Naive thymus-derived CD8-positive, alpha-beta T cell (primary cell): ENCODE results near the gene ASTN2. TPM values are rescaled to one million over a fixed set of nuclear protein-coding genes. Genes with fewer than 3 reads are reported as not detected.
"Not testable (repeated sequence)": the region's sequence is repeated elsewhere in the genome, so short reads cannot be mapped to it uniquely, and the experiment has no call there.

Experiments
- ATAC-seq, 2 donors: fragments of 150-1000 bp; cut with Tn5 transposase in 1 of 2; sonication (Bioruptor Pico), chemical (Tn5 transposase) in 1 of 2; 1 replicate in 1 of 2; 2 replicates in 1 of 2; pipeline ENCODE4 v1.10.0; 2021; ENCODE audit warnings: mild to moderate bottlenecking in 2 of 2, moderate library complexity in 2 of 2
- POLR2A ChIA-PET: fragments of 350-600 bp; sonication (Branson Sonifier 250); formaldehyde crosslinking; loops from one replicate; lab custom pipeline; 2021; ENCODE audit warnings: antibody characterized with exemption; lab: Charles Lee
- DNase-seq, 10 donors: peaks; one replicate each; pipeline versions ENCODE4 v3.0.0 to v3.0.0-alpha.2; 2020 to 2022
- H3K27ac Mint-ChIP-seq, 10 donors: one replicate each; pipeline ENCODE4 v1.8.0; 2020 to 2022; ENCODE audit warnings: mild to moderate bottlenecking in 10 of 10, mixed read lengths in 10 of 10, moderate library complexity in 4 of 10, inconsistent platforms in 1 of 10
- H3K27me3 Mint-ChIP-seq, 5 donors: one replicate each; pipeline ENCODE4 v1.8.0; 2021 to 2022; ENCODE audit warnings: mixed read lengths in 5 of 5
- H3K36me3 Mint-ChIP-seq, 3 donors: one replicate each; pipeline ENCODE4 v1.8.0; 2020 to 2022; ENCODE audit warnings: mixed read lengths in 3 of 3, mild to moderate bottlenecking in 2 of 3, inconsistent platforms in 1 of 3
- H3K4me1 Mint-ChIP-seq, 4 donors: one replicate each; pipeline ENCODE4 v1.8.0; 2021 to 2022; ENCODE audit warnings: mixed read lengths in 4 of 4
- H3K4me3 Mint-ChIP-seq, 10 donors: one replicate each; pipeline ENCODE4 v1.8.0; 2020 to 2022; ENCODE audit warnings: mild to moderate bottlenecking in 10 of 10, mixed read lengths in 10 of 10, moderate library complexity in 6 of 10, inconsistent platforms in 1 of 10
- H3K9me3 Mint-ChIP-seq, 9 donors: one replicate each; pipeline ENCODE4 v1.8.0; 2020 to 2022; ENCODE audit warnings: mixed read lengths in 9 of 9, mild to moderate bottlenecking in 3 of 9, inconsistent platforms in 1 of 9, moderate library complexity in 1 of 9
- polyA plus RNA-seq, 3 donors: library from polyadenylated mRNA; unstranded; fragments of 300-500 nt; fragmentation: Illumina TruSeq; gene quantifications; one replicate each; pipeline ENCODE4 v1.2.3, GENCODE V29; 2021
- total RNA-seq, 8 experiments: library from RNA in 2 of 8; stranded (reverse) in 2 of 8; gene quantifications; one replicate each; pipeline ENCODE4 v1.2.3 and lab custom pipeline; 2021 to 2026

Gene ASTN2
- total and polyA plus RNA-seq, 5 experiments from 2014 or later: 1.2 to 3.8 (median 3.2) TPM

GRCh38 chr9:116933251-116933650, 481.6 kb downstream of the ASTN2 start:
- ATAC-seq (no peak), DNase-seq (no peak)
- Mint-ChIP-seq H3K4me3 (no peak overlapping the region), H3K4me1 (peaks cover 0 to 4% (median 0%) of the 10 kb centered on the region in 4 donors), H3K9me3 (peaks cover 0 to 21% (median 1%) of the 10 kb centered on the region in 9 donors), H3K27ac (no peak overlapping the region), H3K36me3 (no peaks in the 10 kb centered on the region), H3K27me3 (peaks cover 0 to 17% (median 7%) of the 10 kb centered on the region in 5 donors)
- POLR2A ChIA-PET: no interaction called here

- Mint-ChIP-seq H3K27ac (peak overlapping the region in 1 of 10 donors; percentile 26), H3K36me3 (no peaks in the 10 kb centered on the region), H3K27me3 (peaks cover 0 to 20% (median 7%) of the 10 kb centered on the region in 5 donors), H3K4me1 (peaks cover 0 to 2% (median 0%) of the 10 kb centered on the region in 4 donors), H3K9me3 (peaks cover 0 to 12% (median 0%) of the 10 kb centered on the region in 9 donors), H3K4me3 (no peak overlapping the region)
- ATAC-seq (no peak), DNase-seq (no peak)
- POLR2A ChIA-PET: no interaction called here
These were observed 485.2 kb downstream of the ASTN2 start for GRCh38 chr9:116929621-116930020.

- Mint-ChIP-seq H3K27me3 (peaks cover 0 to 20% (median 7%) of the 10 kb centered on the region in 5 donors), H3K4me1 (peaks cover 0 to 2% (median 0%) of the 10 kb centered on the region in 4 donors), H3K36me3 (no peaks in the 10 kb centered on the region), H3K27ac (no peak overlapping the region), H3K4me3 (no peak overlapping the region), H3K9me3 (peaks cover 0 to 12% (median 0%) of the 10 kb centered on the region in 9 donors)
- no peak for ATAC-seq
- POLR2A ChIA-PET: no interaction called here
- DNase-seq: no peak
These were observed 486.0 kb downstream of the ASTN2 start for GRCh38 chr9:116928884-116929283.

GRCh38 chr9:116928289-116928688, 486.6 kb downstream of the ASTN2 start:
- no peak overlapping the region for H3K4me3 Mint-ChIP-seq
- DNase-seq: no peak
- H3K27me3 Mint-ChIP-seq: peaks cover 0 to 19% (median 7%) of the 10 kb centered on the region in 5 donors
- peaks cover 0 to under 1% (median 0%) of the 10 kb centered on the region in 4 donors for H3K4me1 Mint-ChIP-seq
- peaks cover 0 to 12% (median 0%) of the 10 kb centered on the region in 9 donors for H3K9me3 Mint-ChIP-seq
- H3K27ac Mint-ChIP-seq: no peak overlapping the region
- ATAC-seq: no peak
- no peaks in the 10 kb centered on the region for H3K36me3 Mint-ChIP-seq
- POLR2A ChIA-PET: no interaction called here

DNA sequence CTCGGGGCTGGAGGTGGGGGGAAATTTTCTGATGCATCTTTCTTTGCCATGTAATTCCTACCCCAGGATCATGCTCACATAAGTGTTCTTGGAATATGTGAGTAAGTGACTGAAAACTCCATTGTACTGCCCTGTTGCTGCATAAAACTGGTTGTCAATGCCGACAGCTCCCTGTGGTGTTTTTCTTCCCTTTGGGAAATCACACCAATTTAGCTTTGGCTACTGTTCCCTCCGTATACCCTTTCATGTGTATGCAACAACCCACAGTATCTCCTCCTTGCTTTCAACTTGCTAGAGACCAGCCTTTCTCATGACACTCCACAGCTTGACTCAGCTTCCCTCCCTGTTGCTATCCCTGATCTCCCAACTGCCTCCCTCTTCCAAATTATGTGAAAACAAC, 487.1 kb downstream of the ASTN2 start:
- no peak overlapping the region for H3K4me3 Mint-ChIP-seq
- DNase-seq (no peak), ATAC-seq (no peak)
- H3K27me3 Mint-ChIP-seq: peaks cover 0 to 17% (median 7%) of the 10 kb centered on the region in 5 donors
- no peaks in the 10 kb centered on the region for H3K4me1 Mint-ChIP-seq
- H3K36me3 Mint-ChIP-seq: no peaks in the 10 kb centered on the region
- H3K9me3 Mint-ChIP-seq: peaks cover 0 to 12% (median 0%) of the 10 kb centered on the region in 9 donors
- H3K27ac Mint-ChIP-seq: no peak overlapping the region
- POLR2A ChIA-PET: no interaction called here

- ATAC-seq (no peak), DNase-seq (no peak)
- POLR2A ChIA-PET: no interaction called here
- no peaks in the 10 kb centered on the region for H3K4me1 Mint-ChIP-seq
- H3K9me3 Mint-ChIP-seq: peaks cover 0 to 4% (median 0%) of the 10 kb centered on the region in 9 donors
- no peak overlapping the region for H3K4me3 Mint-ChIP-seq
- H3K36me3 Mint-ChIP-seq: no peaks in the 10 kb centered on the region
- H3K27ac Mint-ChIP-seq: no peak overlapping the region
- H3K27me3 Mint-ChIP-seq: peaks cover 0 to 10% (median 1%) of the 10 kb centered on the region in 5 donors
These were observed 489.7 kb downstream of the ASTN2 start for GRCh38 chr9:116925121-116925520.

DNA sequence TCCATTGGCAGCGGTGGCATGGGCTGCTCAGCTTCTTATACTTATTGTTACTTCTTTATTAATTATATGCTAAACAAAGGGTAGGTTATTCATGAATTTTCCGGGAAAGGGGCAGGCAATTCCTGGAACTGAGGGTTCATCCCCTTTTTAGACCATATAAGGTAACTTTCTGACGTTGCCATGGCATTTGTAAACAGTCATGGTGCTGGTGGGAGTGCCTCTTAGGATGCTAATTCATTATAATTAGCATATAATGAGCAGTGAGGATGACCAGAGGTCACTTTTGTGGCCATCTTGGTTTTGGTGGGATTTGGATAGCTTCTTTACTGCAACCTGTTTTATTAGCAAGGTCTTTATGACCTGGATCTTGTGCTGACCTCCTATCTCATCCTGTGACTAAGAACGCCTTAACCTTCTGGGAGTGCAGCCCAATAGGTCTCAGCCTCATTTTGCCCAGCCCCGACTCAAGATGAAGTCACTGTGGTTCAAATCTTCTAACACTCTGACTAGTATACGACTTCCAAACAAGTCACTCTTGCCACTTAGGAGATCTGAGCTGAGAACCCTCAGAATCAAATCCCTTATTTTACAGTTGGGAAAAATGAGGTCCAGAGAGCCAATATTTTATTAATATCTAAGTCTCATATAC, 490.3 kb downstream of the ASTN2 start:
- POLR2A ChIA-PET: no interaction called here
- Mint-ChIP-seq H3K36me3 (no peaks in the 10 kb centered on the region), H3K4me3 (no peak overlapping the region), H3K27ac (no peak overlapping the region), H3K4me1 (no peaks in the 10 kb centered on the region), H3K9me3 (peaks cover 0 to 4% (median 0%) of the 10 kb centered on the region in 9 donors), H3K27me3 (peaks cover 0 to 10% (median 1%) of the 10 kb centered on the region in 5 donors)
- ATAC-seq (no peak), DNase-seq (no peak)

DNA sequence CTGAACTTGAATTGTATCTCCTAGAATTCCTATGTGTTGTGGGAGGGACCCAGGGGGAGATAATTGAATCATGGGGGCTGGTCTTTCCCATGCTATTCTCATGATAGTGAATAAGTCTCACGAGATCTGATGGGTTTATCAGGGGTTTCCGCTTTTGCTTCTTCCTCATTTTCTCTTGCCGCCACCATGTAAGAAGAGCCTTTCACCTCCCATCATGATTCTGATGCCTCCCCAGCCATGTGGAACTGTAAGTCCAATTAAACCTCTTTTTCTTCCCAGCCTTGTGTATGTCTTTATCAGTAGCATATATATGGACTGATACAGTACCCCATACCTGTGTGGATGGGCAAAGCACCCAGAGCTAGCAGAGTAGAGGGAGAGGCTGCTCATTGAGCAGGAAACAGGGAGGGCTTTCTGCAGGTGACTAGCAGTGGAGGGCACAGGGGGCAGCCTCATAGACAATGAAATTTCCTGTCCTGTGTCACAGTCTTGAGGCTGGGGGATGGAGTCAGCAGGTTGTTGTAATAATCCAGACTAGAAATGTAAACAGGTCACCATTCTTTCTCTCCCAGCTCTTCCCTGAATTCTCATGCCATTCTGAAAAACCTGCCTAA, 496.9 kb downstream of the ASTN2 start:
- H3K9me3 Mint-ChIP-seq, H3K4me3 Mint-ChIP-seq, H3K27me3 Mint-ChIP-seq, H3K4me1 Mint-ChIP-seq, H3K36me3 Mint-ChIP-seq, DNase-seq, ATAC-seq, H3K27ac Mint-ChIP-seq, POLR2A ChIA-PET: not testable (repeated sequence)

DNA sequence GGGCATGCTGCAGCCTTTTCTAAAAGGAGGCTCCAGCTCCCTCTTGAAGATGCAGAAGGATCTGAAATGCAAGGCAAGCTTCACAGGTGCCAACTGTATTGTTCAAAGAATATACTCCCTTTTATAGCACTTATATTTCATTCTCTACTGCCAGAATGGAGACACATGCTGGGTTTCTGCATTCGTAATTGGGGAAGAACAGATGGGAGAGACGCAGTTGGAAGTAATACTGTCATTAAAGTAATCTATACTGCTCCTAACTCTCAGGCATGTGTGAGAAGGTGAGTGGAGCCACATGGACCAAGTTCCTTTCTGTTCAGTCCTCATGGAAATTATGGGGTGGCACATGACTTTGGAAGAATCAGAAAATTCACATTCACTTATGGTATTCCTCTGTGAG, 501.3 kb downstream of the ASTN2 start:
- H3K9me3 Mint-ChIP-seq: peaks cover 0 to 9% (median 0%) of the 10 kb centered on the region in 9 donors
- no peaks in the 10 kb centered on the region for H3K4me1 Mint-ChIP-seq
- DNase-seq (no peak), ATAC-seq (no peak)
- no peaks in the 10 kb centered on the region for H3K36me3 Mint-ChIP-seq
- H3K27me3 Mint-ChIP-seq: peaks cover 0 to 17% (median 3%) of the 10 kb centered on the region in 5 donors
- POLR2A ChIA-PET: no interaction called here
- H3K27ac Mint-ChIP-seq: no peak overlapping the region
- H3K4me3 Mint-ChIP-seq: no peak overlapping the region

DNA sequence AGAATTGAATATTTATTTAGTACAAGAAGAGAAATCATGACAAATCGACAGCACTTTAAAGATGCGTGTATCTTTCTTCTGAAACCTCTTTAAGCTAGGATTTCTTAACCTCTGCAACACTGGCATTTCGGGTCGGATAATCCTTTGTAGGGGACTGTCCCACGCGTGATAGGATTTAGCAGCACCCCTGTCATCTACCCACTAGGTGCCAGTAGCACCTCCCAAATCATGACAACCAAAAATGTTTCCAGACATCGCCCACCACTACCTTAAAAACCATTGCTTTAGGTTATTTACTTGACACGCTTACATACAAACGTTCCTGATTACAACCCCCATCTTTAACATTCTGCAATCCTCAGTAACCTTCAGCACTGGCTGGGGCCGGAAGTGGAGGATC, 504.7 kb downstream of the ASTN2 start:
- no peaks in the 10 kb centered on the region for H3K4me1 Mint-ChIP-seq
- DNase-seq (no peak), ATAC-seq (no peak)
- H3K4me3 Mint-ChIP-seq: no peak overlapping the region
- peak overlapping the region in 1 of 10 donors; percentile 24 for H3K27ac Mint-ChIP-seq
- POLR2A ChIA-PET: no interaction called here
- H3K36me3 Mint-ChIP-seq: no peaks in the 10 kb centered on the region
- peaks cover 0 to 4% (median under 1%) of the 10 kb centered on the region in 9 donors for H3K9me3 Mint-ChIP-seq
- H3K27me3 Mint-ChIP-seq: peaks cover 0 to 14% (median 2%) of the 10 kb centered on the region in 5 donors

- DNase-seq: no peak
- H3K4me1 Mint-ChIP-seq: no peaks in the 10 kb centered on the region
- no peak overlapping the region for H3K4me3 Mint-ChIP-seq
- no peak for ATAC-seq
- no peak overlapping the region for H3K27ac Mint-ChIP-seq
- peaks cover 0 to 8% (median 2%) of the 10 kb centered on the region in 9 donors for H3K9me3 Mint-ChIP-seq
- H3K27me3 Mint-ChIP-seq: peaks cover 0 to 19% (median 2%) of the 10 kb centered on the region in 5 donors
- POLR2A ChIA-PET: no interaction called here
- no peaks in the 10 kb centered on the region for H3K36me3 Mint-ChIP-seq
These were observed 506.9 kb downstream of the ASTN2 start for GRCh38 chr9:116907989-116908388.

- H3K9me3 Mint-ChIP-seq: peaks cover 2 to 20% (median 7%) of the 10 kb centered on the region in 9 donors
- no peaks in the 10 kb centered on the region for H3K4me1 Mint-ChIP-seq
- POLR2A ChIA-PET: no interaction called here
- H3K27ac Mint-ChIP-seq: peak overlapping the region in 1 of 10 donors; percentile 31
- peaks cover 0 to 6% (median 0%) of the 10 kb centered on the region in 3 donors for H3K36me3 Mint-ChIP-seq
- ATAC-seq (no peak), DNase-seq (no peak)
- peaks cover 0 to 20% (median 2%) of the 10 kb centered on the region in 5 donors for H3K27me3 Mint-ChIP-seq
- H3K4me3 Mint-ChIP-seq: no peak overlapping the region
These were observed 509.7 kb downstream of the ASTN2 start for GRCh38 chr9:116905171-116905588.

DNA sequence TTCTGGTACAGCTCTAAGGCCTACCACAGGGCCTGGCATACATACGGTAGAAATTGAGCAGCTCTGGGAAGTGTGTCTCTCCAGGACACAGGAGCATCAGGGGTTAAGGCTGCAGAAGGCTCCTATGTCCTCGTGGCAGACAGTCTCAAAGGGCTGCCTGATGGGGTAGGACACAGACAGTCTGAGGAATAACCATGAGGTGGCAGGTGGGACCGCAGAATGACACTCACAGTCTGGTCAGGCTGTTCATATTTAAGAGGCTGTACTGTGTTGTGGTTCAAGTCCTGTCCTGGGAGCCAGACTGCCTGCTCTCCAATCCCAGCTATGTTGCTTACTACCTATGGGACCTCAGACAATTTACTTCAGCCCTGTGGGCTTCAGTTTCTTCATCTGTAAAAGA, 510.7 kb downstream of the ASTN2 start:
- ATAC-seq (no peak), DNase-seq (no peak)
- Mint-ChIP-seq H3K27me3 (peaks cover 0 to 12% (median 0%) of the 10 kb centered on the region in 5 donors), H3K4me1 (no peaks in the 10 kb centered on the region), H3K9me3 (peaks cover 8 to 30% (median 13%) of the 10 kb centered on the region in 9 donors), H3K4me3 (no peak overlapping the region), H3K27ac (no peak overlapping the region), H3K36me3 (peaks cover 0 to 15% (median 0%) of the 10 kb centered on the region in 3 donors)
- POLR2A ChIA-PET: no interaction called here
